GM13976 (cell line): ENCODE data around the gene TNNT2.

Experiments used
- DNase-seq: peaks from one replicate; pipeline ENCODE4 v3.0.0; 2012; ENCODE audit warnings: low spot score
- in situ Hi-C: fragments of 300-500 bp; cut with MboI; formaldehyde crosslinking; loops from one replicate; pipeline ENCODE4 v1.12.0; 2022; ENCODE audit warnings: low sequenced_read_pairs, mixed read lengths, inconsistent platforms; ENCODE audit not compliant: unreplicated experiment
- TF ChIP-seq, protein P1 (sequence below): IDR thresholded peaks from 2 replicates; pipeline ENCODE4 v1.5.1; 2012; ENCODE audit warnings: borderline replicate concordance, mild to moderate bottlenecking; ENCODE audit not compliant: insufficient read depth; ENCODE audit errors: extremely low read depth, missing control alignments, control extremely low read depth

TNNT2 gene

GRCh38 chr1:201328576-201328975, 48.9 kb downstream of the TNNT2 start:
- in situ Hi-C loops, result no loop called here
- TF ChIP-seq, protein P1, sequence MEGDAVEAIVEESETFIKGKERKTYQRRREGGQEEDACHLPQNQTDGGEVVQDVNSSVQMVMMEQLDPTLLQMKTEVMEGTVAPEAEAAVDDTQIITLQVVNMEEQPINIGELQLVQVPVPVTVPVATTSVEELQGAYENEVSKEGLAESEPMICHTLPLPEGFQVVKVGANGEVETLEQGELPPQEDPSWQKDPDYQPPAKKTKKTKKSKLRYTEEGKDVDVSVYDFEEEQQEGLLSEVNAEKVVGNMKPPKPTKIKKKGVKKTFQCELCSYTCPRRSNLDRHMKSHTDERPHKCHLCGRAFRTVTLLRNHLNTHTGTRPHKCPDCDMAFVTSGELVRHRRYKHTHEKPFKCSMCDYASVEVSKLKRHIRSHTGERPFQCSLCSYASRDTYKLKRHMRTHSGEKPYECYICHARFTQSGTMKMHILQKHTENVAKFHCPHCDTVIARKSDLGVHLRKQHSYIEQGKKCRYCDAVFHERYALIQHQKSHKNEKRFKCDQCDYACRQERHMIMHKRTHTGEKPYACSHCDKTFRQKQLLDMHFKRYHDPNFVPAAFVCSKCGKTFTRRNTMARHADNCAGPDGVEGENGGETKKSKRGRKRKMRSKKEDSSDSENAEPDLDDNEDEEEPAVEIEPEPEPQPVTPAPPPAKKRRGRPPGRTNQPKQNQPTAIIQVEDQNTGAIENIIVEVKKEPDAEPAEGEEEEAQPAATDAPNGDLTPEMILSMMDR, result no peak
- DNase-seq, result no peak

DNA sequence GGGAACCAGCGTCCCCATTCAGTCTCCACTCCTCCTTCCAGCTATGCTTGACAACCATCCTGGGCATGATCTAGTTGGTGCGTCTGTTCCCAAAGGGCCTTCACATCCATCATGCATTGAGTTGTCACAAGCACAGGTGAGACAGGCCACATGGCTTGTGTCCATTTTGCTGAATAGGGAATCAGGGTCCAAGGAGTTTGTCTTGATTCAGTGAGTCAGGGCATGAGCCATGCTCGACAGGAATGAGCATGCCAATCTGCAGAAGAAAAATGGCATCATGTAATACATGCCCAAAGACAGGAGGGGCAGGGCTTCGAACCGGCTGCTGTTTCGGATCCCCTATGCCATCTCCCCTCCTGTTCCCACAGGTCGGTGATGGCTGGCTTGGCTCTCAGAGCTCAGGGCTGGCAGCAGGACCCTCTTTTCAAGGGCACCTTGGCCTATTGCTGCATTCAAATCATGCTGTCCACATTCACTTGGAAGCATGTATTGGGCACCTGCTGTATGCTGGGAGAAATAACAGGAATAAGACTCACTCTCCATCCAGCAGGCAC, 49.7 kb downstream of the TNNT2 start:
- in situ Hi-C loops, result no loop called here
- no peak for DNase-seq
- TF ChIP-seq, protein P1, result no peak

DNA sequence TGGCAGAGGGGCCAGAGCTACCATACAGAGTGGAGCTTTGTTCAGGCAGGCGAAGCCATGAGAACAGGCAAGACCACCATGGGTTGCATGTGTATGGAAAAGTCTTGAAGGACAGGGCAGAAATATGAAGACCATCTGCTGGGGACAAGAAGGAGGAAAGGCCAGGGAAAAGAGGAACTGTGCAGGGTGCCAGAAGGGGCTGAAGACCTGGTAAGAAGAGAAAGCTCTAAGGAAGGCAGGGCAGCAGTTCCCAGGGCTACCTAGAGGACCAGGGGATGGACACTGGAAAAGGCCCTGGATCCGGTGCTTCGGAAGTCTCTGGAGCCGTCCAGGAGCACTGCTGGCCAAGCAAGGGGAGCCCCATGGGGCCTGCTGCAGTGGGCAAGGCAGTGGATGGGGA, 50.8 kb downstream of the TNNT2 start:
- in situ Hi-C loops, result no loop called here
- TF ChIP-seq, protein P1, result no peak
- no peak for DNase-seq

DNA sequence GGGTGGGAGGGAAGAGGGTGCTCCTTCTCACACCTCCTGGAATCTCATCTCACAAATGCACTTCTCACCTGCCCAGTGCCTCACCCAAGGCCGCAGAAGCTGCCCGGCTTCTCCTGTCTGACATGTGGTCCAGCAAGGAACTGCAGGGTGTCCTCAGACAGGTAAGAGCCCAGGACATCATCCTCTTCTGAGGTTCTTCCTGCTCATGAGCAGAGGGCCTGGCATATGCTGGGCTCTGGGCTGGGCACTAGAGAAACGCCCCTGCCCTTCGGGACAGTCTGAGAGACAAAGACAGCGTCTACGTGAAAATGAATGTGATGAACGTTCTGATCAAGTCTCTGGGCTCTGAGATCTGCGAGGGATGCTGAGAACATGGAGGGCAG, 51.8 kb downstream of the TNNT2 start:
- TF ChIP-seq, protein P1, result no peak
- no peak for DNase-seq
- in situ Hi-C loops, result no loop called here

DNA sequence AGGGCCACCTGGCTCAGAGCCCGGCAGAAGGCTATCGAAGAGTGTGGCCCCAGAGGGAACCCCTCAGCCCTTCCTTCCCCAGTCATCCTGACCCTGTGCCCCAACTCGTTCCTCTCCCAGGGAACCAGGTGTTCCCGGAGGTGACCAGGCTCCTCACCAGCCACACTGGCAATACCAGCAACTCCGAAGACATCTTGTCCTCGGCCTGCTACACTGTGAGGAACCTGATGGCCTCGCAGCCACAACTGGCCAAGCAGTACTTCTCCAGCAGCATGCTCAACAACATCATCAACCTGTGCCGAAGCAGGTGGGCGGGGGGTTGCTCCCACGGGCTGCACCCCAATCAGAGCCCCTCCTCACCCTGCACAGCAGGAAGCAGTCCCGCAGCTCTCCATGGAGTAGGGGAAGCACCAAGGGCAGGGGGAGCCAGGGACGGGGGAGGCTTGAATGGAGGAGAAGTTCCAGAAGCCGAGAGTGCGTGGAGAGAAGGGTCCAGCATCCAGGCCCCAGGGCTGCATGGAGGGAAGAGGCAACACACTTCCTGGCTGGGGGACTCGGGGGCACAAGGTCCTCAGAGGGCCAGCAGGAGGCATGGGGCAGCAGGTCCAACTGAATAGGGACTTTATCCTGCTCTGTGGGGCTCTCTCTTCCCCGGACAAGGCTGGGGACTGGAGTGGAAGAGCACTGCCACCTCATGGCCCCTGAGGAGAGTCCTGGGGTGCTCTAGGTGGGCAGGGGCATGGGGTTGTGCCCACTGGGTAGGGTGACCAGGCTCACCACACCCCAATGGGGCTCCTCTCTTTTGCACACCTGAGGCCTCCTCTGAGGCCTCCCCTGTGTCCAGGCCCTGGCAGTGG, 52.4 kb downstream of the TNNT2 start:
- TF ChIP-seq, protein P1, result no peak
- DNase-seq, result no peak
- in situ Hi-C loops, result no loop called here

DNA sequence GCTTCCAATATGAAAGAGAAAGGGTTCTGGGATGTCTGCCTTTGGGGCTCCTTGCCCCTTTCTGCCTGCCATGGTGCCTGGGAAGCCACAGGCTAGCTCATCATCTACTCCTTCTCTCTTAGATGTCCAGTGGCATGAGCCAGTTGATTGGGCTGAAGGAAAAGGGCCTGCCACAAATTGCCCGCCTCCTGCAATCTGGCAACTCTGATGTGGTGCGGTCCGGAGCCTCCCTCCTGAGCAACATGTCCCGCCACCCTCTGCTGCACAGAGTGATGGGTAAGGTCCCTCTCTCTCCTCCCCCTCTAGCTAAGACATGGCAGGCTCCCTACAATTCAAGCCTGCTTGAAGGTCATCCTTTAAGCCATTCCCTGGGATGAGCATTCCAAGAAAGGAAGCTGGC, 53.2 kb downstream of the TNNT2 start:
- no peak for DNase-seq
- TF ChIP-seq, protein P1, result no peak
- in situ Hi-C loops, result no loop called here
